ENCODE measurements around the gene NME9. TPM values are rescaled to one million over a fixed set of nuclear protein-coding genes. Genes with fewer than 3 reads are reported as not detected.

NME9 gene
- total and polyA plus RNA-seq, 10 of the 15 experiments (the other 5 are each of a cell fraction or from before 2014, with no cell fraction given) = 0.09 to 0.68 (median 0.22) TPM; not detected in 6

GRCh38 chr3:138259126-138259525, 70.5 kb downstream of the NME9 start:
- intact Hi-C loops (cut with micrococcal nuclease; ENCODE audit: unreplicated experiment) (no loop called here), in situ Hi-C loops (cut with MboI) (no loop called here)
- WGBS (ENCODE audit: insufficient coverage, insufficient replicate concordance, low lambda C conversion rate, missing lambda C conversion rate) = 97% methylated on average over 4 of the region's 4 CpGs
- Histone ChIP-seq H2AFZ (ENCODE audit: control insufficient read depth, low read depth, low read length) (no peak overlapping the region), H3K36me3 (ENCODE audit: control insufficient read depth in 2 of 2, insufficient read depth in 2 of 2, low read length in 1 of 2) (no peaks in the 10 kb centered on the region), H3K79me2 (ENCODE audit: control insufficient read depth, insufficient read depth, low read length) (no peaks in the 10 kb centered on the region), H3K4me2 (ENCODE audit: control insufficient read depth, insufficient read depth) (no peak overlapping the region), H3K4me3 (no peak overlapping the region), H3K9ac (ENCODE audit: control insufficient read depth, insufficient read depth, low read length) (no peak overlapping the region), H3K9me3 (replicated peaks; ENCODE audit: control insufficient read depth, insufficient read depth, low read length) (no peaks in the 10 kb centered on the region), H3K4me1 (ENCODE audit: control insufficient read depth, insufficient read depth, low read length) (peaks cover 6% of the 10 kb centered on the region; the same call in 1 of the 2 replicates), H4K20me1 (ENCODE audit: control insufficient read depth, insufficient read depth) (no peaks in the 10 kb centered on the region), H3K27ac (ENCODE audit: control insufficient read depth, insufficient read depth) (no peak overlapping the region), H3K27me3 (replicated peaks in 1 of 2; ENCODE audit: control insufficient read depth in 2 of 2, insufficient read depth in 2 of 2, low read length in 1 of 2) (no peaks in the 10 kb centered on the region)
- ATAC-seq (no peak), FAIRE-seq (no peak), DNase-seq (ENCODE audit: low read depth, low spot score) (no peak)
- CTCF ChIA-PET = no interaction called here
- POLR2A ChIA-PET = no interaction called here
- TF ChIP-seq PAX5 (IDR thresholded peaks at IDR 0.05; ENCODE audit: borderline replicate concordance, low read depth, low read length) (no peak), NR2F1 (conservative IDR thresholded peaks at IDR 0.05) (no peak), KAT2A (conservative IDR thresholded peaks at IDR 0.05; ENCODE audit: control insufficient read depth, low read depth, low read length) (no peak), EZH2 (IDR thresholded peaks at IDR 0.05; ENCODE audit: borderline replicate concordance, control insufficient read depth, low read depth, low read length) (no peak), HDAC2 (IDR thresholded peaks at IDR 0.05) (no peak), GATAD2B (conservative IDR thresholded peaks at IDR 0.05; ENCODE audit: low read depth) (no peak), HCFC1 (IDR thresholded peaks at IDR 0.05; ENCODE audit: low read length) (no peak)
- TF ChIP-seq, protein P1, sequence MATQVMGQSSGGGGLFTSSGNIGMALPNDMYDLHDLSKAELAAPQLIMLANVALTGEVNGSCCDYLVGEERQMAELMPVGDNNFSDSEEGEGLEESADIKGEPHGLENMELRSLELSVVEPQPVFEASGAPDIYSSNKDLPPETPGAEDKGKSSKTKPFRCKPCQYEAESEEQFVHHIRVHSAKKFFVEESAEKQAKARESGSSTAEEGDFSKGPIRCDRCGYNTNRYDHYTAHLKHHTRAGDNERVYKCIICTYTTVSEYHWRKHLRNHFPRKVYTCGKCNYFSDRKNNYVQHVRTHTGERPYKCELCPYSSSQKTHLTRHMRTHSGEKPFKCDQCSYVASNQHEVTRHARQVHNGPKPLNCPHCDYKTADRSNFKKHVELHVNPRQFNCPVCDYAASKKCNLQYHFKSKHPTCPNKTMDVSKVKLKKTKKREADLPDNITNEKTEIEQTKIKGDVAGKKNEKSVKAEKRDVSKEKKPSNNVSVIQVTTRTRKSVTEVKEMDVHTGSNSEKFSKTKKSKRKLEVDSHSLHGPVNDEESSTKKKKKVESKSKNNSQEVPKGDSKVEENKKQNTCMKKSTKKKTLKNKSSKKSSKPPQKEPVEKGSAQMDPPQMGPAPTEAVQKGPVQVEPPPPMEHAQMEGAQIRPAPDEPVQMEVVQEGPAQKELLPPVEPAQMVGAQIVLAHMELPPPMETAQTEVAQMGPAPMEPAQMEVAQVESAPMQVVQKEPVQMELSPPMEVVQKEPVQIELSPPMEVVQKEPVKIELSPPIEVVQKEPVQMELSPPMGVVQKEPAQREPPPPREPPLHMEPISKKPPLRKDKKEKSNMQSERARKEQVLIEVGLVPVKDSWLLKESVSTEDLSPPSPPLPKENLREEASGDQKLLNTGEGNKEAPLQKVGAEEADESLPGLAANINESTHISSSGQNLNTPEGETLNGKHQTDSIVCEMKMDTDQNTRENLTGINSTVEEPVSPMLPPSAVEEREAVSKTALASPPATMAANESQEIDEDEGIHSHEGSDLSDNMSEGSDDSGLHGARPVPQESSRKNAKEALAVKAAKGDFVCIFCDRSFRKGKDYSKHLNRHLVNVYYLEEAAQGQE (IDR thresholded peaks at IDR 0.05; ENCODE audit: low read depth, low read length) = no peak
- RAD21 ChIA-PET (ENCODE audit: unreplicated experiment) = no interaction called here
- SMC1A ChIA-PET (ENCODE audit: uncharacterized antibody, unreplicated experiment) = no interaction called here
- BruUV-seq (replicated peaks) = no TSS peak

Data from GM12878 (cell line).